Measurements from ENCODE around the gene OR51I1. TPM values are rescaled to one million over a fixed set of nuclear protein-coding genes. Genes with fewer than 3 reads are reported as not detected.

OR51I1 gene, protein sequence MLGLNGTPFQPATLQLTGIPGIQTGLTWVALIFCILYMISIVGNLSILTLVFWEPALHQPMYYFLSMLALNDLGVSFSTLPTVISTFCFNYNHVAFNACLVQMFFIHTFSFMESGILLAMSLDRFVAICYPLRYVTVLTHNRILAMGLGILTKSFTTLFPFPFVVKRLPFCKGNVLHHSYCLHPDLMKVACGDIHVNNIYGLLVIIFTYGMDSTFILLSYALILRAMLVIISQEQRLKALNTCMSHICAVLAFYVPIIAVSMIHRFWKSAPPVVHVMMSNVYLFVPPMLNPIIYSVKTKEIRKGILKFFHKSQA
- total RNA-seq, result under 1 TPM in 1 of 4 donors, not detected in 3; 0.38 TPM

DNA sequence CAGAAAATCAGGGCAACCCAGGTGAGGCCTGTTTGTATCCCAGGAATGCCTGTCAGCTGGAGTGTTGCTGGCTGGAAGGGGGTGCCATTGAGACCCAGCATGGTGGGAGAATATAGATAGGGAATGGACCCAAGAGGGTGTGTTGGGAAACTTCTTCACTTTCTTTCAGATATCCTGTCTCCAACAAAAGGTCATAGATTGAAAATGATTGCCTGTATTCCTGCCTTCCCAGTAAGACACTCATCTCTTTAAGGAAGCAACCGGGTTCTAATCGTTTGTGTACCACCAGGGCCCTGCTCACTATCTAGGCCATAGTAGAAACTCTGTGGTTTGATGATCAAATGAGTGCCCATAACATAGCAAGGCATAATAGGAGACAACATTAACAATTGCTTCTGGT is at the start of gene OR51I1:
TSS of gene OR51I1 (minus strand) at position 101 of the 400 bp plus-strand sequence. CDS start at position 101, 0 bp downstream.
- H3K27ac ChIP-seq, result no peak within 1 kb of the TSS
- H3K4me1 ChIP-seq, result no peaks in the 10 kb centered on the region
- no peak within 1 kb of the TSS for H3K4me3 ChIP-seq
- no peaks in the 10 kb centered on the region for H3K9me3 ChIP-seq
- no peaks in the 10 kb centered on the region for H3K36me3 ChIP-seq
- DNase-seq, result no peak
- 28 to 29% methylated on average over 2 of the region's 2 CpGs for WGBS, 2 donors
- TF ChIP-seq, protein P1, sequence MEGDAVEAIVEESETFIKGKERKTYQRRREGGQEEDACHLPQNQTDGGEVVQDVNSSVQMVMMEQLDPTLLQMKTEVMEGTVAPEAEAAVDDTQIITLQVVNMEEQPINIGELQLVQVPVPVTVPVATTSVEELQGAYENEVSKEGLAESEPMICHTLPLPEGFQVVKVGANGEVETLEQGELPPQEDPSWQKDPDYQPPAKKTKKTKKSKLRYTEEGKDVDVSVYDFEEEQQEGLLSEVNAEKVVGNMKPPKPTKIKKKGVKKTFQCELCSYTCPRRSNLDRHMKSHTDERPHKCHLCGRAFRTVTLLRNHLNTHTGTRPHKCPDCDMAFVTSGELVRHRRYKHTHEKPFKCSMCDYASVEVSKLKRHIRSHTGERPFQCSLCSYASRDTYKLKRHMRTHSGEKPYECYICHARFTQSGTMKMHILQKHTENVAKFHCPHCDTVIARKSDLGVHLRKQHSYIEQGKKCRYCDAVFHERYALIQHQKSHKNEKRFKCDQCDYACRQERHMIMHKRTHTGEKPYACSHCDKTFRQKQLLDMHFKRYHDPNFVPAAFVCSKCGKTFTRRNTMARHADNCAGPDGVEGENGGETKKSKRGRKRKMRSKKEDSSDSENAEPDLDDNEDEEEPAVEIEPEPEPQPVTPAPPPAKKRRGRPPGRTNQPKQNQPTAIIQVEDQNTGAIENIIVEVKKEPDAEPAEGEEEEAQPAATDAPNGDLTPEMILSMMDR (IDR thresholded peaks at IDR 0.05), result no peak
- TF ChIP-seq POLR2A (IDR thresholded peaks at IDR 0.05), result no peak
- H3K27me3 ChIP-seq, result no peaks in the 10 kb centered on the region
- intact Hi-C loops (cut with DNase I), result no loop called here

DNA sequence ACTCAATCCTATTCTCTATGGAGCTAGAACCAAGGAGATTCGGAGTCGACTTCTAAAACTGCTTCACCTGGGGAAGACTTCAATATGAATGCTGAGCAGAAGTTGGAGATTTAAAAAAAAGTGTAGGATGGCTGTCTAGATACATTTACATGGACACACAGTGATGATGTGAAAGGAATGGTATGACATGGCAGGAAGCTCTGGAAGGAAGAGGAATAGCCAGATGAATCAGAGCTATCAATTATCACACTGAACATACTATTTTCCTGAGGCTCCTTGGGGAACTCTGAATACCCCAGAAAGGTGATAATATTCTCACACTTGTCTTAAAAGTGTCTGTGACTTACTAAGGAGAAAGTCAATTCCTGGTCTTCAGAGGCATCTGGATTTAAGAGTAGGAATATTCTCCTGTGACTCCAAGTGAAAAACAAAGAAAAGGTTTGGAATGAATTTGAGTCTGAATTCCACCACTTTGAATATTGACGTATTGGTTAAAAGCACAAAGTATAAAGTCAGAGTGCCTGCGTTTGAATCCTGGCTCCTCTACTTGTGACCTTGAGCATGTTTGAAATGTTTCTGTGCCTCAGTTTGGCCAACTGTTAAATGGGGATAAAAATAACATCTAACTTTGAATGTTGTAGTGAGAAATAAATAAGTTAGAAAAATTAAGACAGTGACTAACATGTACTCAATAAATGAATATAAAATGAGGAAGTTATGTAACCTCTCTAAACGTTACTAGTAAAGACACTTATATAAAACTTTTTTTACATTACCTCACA is 48.5 kb upstream of the OR51I1 start:
- Histone ChIP-seq H3K36me3 (no peaks in the 10 kb centered on the region), H3K4me3 (no peak overlapping the region), H3K27ac (no peak overlapping the region), H3K4me1 (no peaks in the 10 kb centered on the region), H3K27me3 (no peaks in the 10 kb centered on the region), H3K9me3 (no peaks in the 10 kb centered on the region)
- TF ChIP-seq, protein P1 (IDR thresholded peaks at IDR 0.05), result no peak
- no peak for TF ChIP-seq POLR2A (IDR thresholded peaks at IDR 0.05)
- no peak for DNase-seq
- intact Hi-C loops (cut with DNase I), result no loop called here
- WGBS, 2 donors, result 43 to 46% methylated on average over 4 to 5 of the region's 5 CpGs

DNA sequence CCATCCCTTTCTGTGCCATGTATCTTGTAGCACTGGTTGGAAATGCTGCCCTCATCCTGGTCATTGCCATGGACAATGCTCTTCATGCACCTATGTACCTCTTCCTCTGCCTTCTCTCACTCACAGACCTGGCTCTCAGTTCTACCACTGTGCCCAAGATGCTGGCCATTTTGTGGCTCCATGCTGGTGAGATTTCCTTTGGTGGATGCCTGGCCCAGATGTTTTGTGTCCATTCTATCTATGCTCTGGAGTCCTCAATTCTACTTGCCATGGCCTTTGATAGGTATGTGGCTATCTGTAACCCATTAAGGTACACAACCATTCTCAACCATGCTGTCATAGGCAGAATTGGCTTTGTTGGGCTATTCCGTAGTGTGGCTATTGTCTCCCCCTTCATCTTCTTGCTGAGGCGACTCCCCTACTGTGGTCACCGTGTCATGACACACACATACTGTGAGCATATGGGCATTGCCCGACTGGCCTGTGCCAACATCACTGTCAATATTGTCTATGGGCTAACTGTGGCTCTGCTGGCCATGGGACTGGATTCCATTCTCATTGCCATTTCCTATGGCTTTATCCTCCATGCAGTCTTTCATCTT is 47.6 kb upstream of the OR51I1 start:
- no peak for DNase-seq
- 92 to 100% methylated on average over 4 of the region's 4 CpGs for WGBS, 2 donors
- H3K4me3 ChIP-seq, result no peak overlapping the region
- H3K27me3 ChIP-seq, result no peaks in the 10 kb centered on the region
- no peaks in the 10 kb centered on the region for H3K4me1 ChIP-seq
- intact Hi-C loops (cut with DNase I), result no loop called here
- no peaks in the 10 kb centered on the region for H3K36me3 ChIP-seq
- no peak overlapping the region for H3K27ac ChIP-seq
- no peaks in the 10 kb centered on the region for H3K9me3 ChIP-seq
- TF ChIP-seq POLR2A (IDR thresholded peaks at IDR 0.05), result no peak
- TF ChIP-seq, protein P1 (IDR thresholded peaks at IDR 0.05), result no peak

DNA sequence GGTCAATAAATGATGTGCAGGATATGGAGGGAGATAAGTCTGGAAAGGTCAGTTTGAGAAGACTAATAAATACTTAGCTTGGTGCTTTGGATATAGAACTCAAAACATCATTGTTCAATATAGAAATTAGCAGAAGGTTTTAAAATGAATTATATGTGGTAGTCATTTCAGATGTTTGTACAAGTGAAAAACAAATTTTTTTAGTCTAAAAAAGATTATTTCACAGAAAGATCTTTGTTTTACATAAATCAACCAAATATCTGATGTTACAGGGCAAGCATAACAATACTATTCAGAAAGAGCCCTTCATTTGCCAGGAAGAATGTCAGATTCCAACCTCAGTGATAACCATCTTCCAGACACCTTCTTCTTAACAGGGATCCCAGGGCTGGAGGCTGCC is 47.1 kb upstream of the OR51I1 start, which contains the start of gene OR52D1:
TSS of gene OR52D1 (plus strand) at position 301 of the 400 bp plus-strand sequence. CDS start at position 323, 22 bp downstream.
- H3K4me3 ChIP-seq, result no peak within 1 kb of the TSS
- no peak for DNase-seq
- TF ChIP-seq POLR2A (IDR thresholded peaks at IDR 0.05), result no peak
- TF ChIP-seq, protein P1 (IDR thresholded peaks at IDR 0.05), result no peak
- intact Hi-C loops (cut with DNase I), result no loop called here
- no peaks in the 10 kb centered on the region for H3K27me3 ChIP-seq
- H3K4me1 ChIP-seq, result no peaks in the 10 kb centered on the region
- no peak within 1 kb of the TSS for H3K27ac ChIP-seq
- no peaks in the 10 kb centered on the region for H3K9me3 ChIP-seq
- no peaks in the 10 kb centered on the region for H3K36me3 ChIP-seq

DNA sequence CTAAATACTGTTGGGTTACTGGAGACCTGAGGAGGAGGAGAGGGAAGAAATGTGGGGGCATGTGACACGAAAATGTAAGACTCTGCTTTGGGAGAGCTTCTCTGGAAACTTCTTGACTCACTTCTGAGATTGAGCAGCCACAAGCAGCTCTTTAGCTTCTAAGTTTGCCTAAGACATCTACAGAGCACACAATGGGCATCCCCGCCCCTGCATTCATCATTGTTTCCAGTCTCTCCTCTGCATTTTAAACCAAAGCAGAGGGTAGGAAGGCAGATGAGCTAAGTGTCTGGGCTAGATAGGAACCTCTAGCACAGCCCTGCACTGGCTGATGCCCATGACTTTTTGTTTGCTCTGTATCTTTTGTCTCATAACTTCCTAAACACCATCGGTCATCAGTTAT is 45.1 kb upstream of the OR51I1 start:
- WGBS, 2 donors, result 55 to 64% methylated on average over 3 of the region's 3 CpGs

More for the DNA sequence above, 45.1 kb upstream of the OR51I1 start:
- Histone ChIP-seq H3K4me1 (no peaks in the 10 kb centered on the region), H3K4me3 (no peak overlapping the region), H3K27me3 (no peaks in the 10 kb centered on the region), H3K36me3 (no peaks in the 10 kb centered on the region), H3K9me3 (no peaks in the 10 kb centered on the region), H3K27ac (no peak overlapping the region)
- intact Hi-C loops (cut with DNase I), result no loop called here
- TF ChIP-seq, protein P1 (IDR thresholded peaks at IDR 0.05), result no peak
- no peak for TF ChIP-seq POLR2A (IDR thresholded peaks at IDR 0.05)
- DNase-seq, result no peak
